MCF 10A (cell line): ENCODE measurements around the gene DNAH17. TPM values are rescaled to one million over a fixed set of nuclear protein-coding genes. Genes with fewer than 3 reads are reported as not detected.

Experiments used
- BruUV-seq: library from RNA; stranded (reverse); fragments of 400-500 nt; replicated peaks from 2 replicates; lab custom pipeline; 2021; lab: Mats Ljungman, UMichigan
- CTCF ChIA-PET: fragments of 300-600 bp; sonication (Branson Sonifier 250); formaldehyde crosslinking; extraction: SDS; loops from one replicate; lab custom pipeline; 2021; ENCODE audit warnings: antibody characterized with exemption, inconsistent platforms; lab: Yijun Ruan, JAX
- POLR2A ChIA-PET: fragments of 300-600, 350-650 bp; sonication (Branson Sonifier 250); formaldehyde crosslinking; extraction: SDS; loops from one replicate; lab custom pipeline; 2020; ENCODE audit warnings: antibody characterized with exemption, inconsistent platforms; lab: Yijun Ruan, JAX
- DNase-seq: peaks from one replicate; pipeline ENCODE4 v3.0.0-alpha.2; 2018; ENCODE audit not compliant: unreplicated experiment
- H3K27ac Mint-ChIP-seq: one replicate; pipeline ENCODE4 v1.8.0; 2022; ENCODE audit warnings: mild to moderate bottlenecking, low read depth, mixed read lengths; ENCODE audit not compliant: unreplicated experiment
- H3K27me3 Mint-ChIP-seq: one replicate; pipeline ENCODE4 v1.8.0; 2022; ENCODE audit warnings: mixed read lengths; ENCODE audit not compliant: insufficient read depth, unreplicated experiment
- H3K36me3 Mint-ChIP-seq: one replicate; pipeline ENCODE4 v1.8.0; 2022; ENCODE audit warnings: mild to moderate bottlenecking, moderate library complexity, mixed read lengths; ENCODE audit not compliant: insufficient read depth, unreplicated experiment
- H3K4me1 Mint-ChIP-seq: one replicate; pipeline ENCODE4 v1.8.0; 2022; ENCODE audit warnings: mixed read lengths; ENCODE audit not compliant: insufficient read depth, unreplicated experiment
- H3K4me3 Mint-ChIP-seq: one replicate; pipeline ENCODE4 v1.8.0; 2022; ENCODE audit warnings: mild to moderate bottlenecking, moderate library complexity, mixed read lengths; ENCODE audit not compliant: unreplicated experiment
- H3K9me3 Mint-ChIP-seq: one replicate; pipeline ENCODE4 v1.8.0; 2022; ENCODE audit warnings: mixed read lengths; ENCODE audit not compliant: unreplicated experiment
- CTCF ChIP-seq: fragments of 200-600 bp; IDR thresholded peaks from one replicate; pipeline ENCODE4 v1.8.0; 2022; ENCODE audit warnings: antibody characterized with exemption, mild to moderate bottlenecking; ENCODE audit not compliant: unreplicated experiment
- intact Hi-C: fragments of 100-400 bp; cut with micrococcal nuclease; formaldehyde crosslinking; loops from 2 replicates; pipeline ENCODE4 v1.14.1; 2022
- total RNA-seq: library from RNA; stranded (reverse); gene quantifications from 2 replicates; pipeline ENCODE4 v1.2.3, GENCODE V29; 2022

The DNAH17 gene
- total RNA-seq, 1 experiment from 2014 or later, result not detected

- H3K4me1 Mint-ChIP-seq, result peaks cover 31% of the 10 kb centered on the region
- no peaks in the 10 kb centered on the region for H3K9me3 Mint-ChIP-seq
- H3K27ac Mint-ChIP-seq, result peak overlapping the region; percentile 49
- no TSS peak for BruUV-seq
- peaks cover 10% of the 10 kb centered on the region for H3K36me3 Mint-ChIP-seq
- peak overlapping the region; percentile 6 for H3K4me3 Mint-ChIP-seq
- ChIA-PET POLR2A (interaction anchor here (1.0 to 1.7 kb wide), 6 partner anchors 9 to 34 kb away, joined by 3 to 18 read pairs (median 6); no protein-coding TSS in a partner anchor), CTCF (interaction anchor here (0.6 to 2.0 kb wide), 4 partner anchors 15 to 125 kb away, joined by 3 to 6 read pairs (median 6); no protein-coding TSS in a partner anchor)
- peak; percentile 92 for DNase-seq
- TF ChIP-seq CTCF, result no peak
- intact Hi-C loops, result no loop called here
- H3K27me3 Mint-ChIP-seq, result no peaks in the 10 kb centered on the region
Observed at GRCh38 chr17:78375401-78376151, 201.6 kb downstream of the DNAH17 start.

- DNase-seq, result peak; percentile 45
- H3K27ac Mint-ChIP-seq, result peak overlapping the region; percentile 49
Observed at GRCh38 chr17:78374631-78375274, 202.4 kb downstream of the DNAH17 start.

GRCh38 chr17:78374189-78374588 is 203.0 kb downstream of the DNAH17 start:
- peaks cover 3% of the 10 kb centered on the region for H3K36me3 Mint-ChIP-seq
- H3K4me3 Mint-ChIP-seq, result no peak overlapping the region
- H3K27ac Mint-ChIP-seq, result no peak overlapping the region
- POLR2A ChIA-PET, result interaction anchor here (0.8 kb wide), 1 partner anchor 13 kb away, joined by 3 read pairs; no protein-coding TSS in a partner anchor
- intact Hi-C loops, result no loop called here
- TF ChIP-seq CTCF, result no peak
- H3K4me1 Mint-ChIP-seq, result peaks cover 23% of the 10 kb centered on the region
- H3K9me3 Mint-ChIP-seq, result no peaks in the 10 kb centered on the region
- CTCF ChIA-PET, result interaction anchor here (1.1 to 1.2 kb wide), 2 partner anchors 48 to 123 kb away, joined by 3 to 6 read pairs; no protein-coding TSS in a partner anchor
- no TSS peak for BruUV-seq
- no peaks in the 10 kb centered on the region for H3K27me3 Mint-ChIP-seq
- DNase-seq, result no peak

More at GRCh38 chr17:78374631-78375274, 202.4 kb downstream of the DNAH17 start:
- intact Hi-C loops, result no loop called here
- ChIA-PET POLR2A (interaction anchor here (1.5 to 1.7 kb wide), 2 partner anchors 10 kb away, joined by 6 to 12 read pairs; no protein-coding TSS in a partner anchor), CTCF (interaction anchor here (1.1 to 1.5 kb wide), 3 partner anchors 14 to 124 kb away, joined by 3 to 6 read pairs (median 6); no protein-coding TSS in a partner anchor)
- no peak overlapping the region for H3K4me3 Mint-ChIP-seq
- no peak for TF ChIP-seq CTCF
- no peaks in the 10 kb centered on the region for H3K9me3 Mint-ChIP-seq
- H3K36me3 Mint-ChIP-seq, result peaks cover 8% of the 10 kb centered on the region
- no peaks in the 10 kb centered on the region for H3K27me3 Mint-ChIP-seq
- peaks cover 26% of the 10 kb centered on the region for H3K4me1 Mint-ChIP-seq
- BruUV-seq, result no TSS peak

Other genes with a start within 250 kb of the DNAH17 start
- gene SOCS3, start 217.3 kb downstream of the DNAH17 start, total RNA-seq, result 2.5 and 4.8 TPM in 2 replicates
- 25.7 and 31.8 TPM in 2 replicates for gene PGS1, start 198.7 kb downstream of the DNAH17 start, total RNA-seq
- gene CYTH1, start 204.9 kb upstream of the DNAH17 start, total RNA-seq, result 32.8 and 38.5 TPM in 2 replicates